GM19025 (cell line): ENCODE results near the gene DCAF5.

Experiments used
- ATAC-seq: cut with Tn5 transposase; IDR thresholded peaks from one replicate; pipeline ENCODE4 v1.9.1; 2021; ENCODE audit warnings: mild to moderate bottlenecking, low read depth, moderate library complexity; ENCODE audit not compliant: unreplicated experiment

DCAF5 gene

GRCh38 chr14:69149461-69150244, 3.3 kb downstream of the DCAF5 start:
- ATAC-seq: no peak

- ATAC-seq: no peak
Observed at GRCh38 chr14:69142101-69142500, 10.8 kb downstream of the DCAF5 start.

DNA sequence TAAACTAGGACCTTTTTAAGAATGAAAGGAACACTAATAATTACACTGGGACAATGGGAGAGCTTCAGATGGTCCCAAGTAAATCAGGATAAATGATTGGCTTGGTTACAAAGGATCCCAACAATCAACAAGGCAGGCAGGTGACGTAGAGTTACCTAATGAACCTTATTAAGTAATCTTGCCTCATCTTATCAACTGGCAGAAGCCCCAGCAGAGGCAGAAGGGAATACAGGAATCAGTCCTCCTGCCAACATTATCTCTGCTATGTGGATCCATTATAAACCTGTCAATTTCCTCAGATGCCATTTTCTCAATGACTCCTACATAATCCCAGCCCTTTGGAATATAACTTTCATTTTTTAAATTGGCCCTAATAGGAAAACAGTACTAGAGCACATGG, 11.4 kb downstream of the DCAF5 start:
- no peak for ATAC-seq

GRCh38 chr14:69139743-69140142, 13.2 kb downstream of the DCAF5 start:
- ATAC-seq: no peak

DNA sequence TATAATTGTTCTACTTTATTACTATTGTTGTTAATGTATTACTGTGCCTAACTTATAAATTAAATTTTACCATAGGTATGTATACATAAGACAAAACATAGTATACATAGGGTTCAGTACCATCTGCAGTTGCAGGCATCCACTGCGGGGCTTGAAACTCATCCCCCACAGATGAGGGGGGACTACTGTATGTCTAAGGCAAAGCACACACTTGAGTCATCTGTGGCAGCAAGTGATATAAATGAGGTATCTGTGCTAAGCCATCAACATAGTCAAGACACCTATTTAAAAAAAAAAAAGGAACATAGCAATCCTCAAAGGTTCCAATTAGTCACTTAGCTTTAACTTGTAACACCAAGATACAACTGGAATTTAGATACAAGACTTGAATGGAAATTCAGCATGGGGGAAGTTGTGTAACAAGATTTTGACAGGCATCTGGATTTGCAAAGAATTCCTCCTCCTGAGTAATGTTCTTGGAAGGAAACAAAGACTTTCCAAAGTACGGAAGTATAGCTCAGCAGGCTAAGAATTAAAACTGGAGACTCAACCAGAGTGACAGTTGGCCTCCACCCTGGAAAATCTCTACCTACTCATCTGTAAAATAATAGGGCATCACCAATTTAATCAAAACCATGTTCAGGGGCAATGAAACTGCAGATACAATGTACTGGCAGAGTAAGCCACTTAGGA, 14.9 kb downstream of the DCAF5 start:
- ATAC-seq: no peak

- ATAC-seq: no peak
Observed at GRCh38 chr14:69137416-69137815, 15.5 kb downstream of the DCAF5 start.

GRCh38 chr14:69135133-69135532, 17.8 kb downstream of the DCAF5 start:
- no peak for ATAC-seq

- ATAC-seq: no peak
Observed at GRCh38 chr14:69133206-69134125, 19.5 kb downstream of the DCAF5 start.

GRCh38 chr14:69132513-69133181, 20.3 kb downstream of the DCAF5 start:
- no peak for ATAC-seq

DNA sequence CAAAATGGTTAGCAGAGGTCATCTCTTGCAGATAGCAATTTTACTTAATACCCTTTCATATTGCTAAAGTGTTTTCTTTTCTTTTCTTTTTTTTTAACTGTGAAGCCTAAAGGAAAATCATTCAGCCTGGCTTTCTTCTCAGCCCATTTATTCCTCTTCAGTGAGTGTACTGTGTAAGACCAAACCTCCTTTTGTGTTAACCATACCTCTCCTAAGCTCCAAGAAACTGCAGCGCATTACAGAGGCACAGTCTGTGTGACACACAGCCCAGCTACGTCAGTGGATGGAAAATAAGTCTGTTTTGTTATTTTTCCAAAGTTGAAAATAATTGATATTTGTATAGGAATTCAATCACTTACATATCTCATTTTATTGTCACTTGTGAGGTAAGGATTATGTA, 21.7 kb downstream of the DCAF5 start:
- ATAC-seq: no peak

DNA sequence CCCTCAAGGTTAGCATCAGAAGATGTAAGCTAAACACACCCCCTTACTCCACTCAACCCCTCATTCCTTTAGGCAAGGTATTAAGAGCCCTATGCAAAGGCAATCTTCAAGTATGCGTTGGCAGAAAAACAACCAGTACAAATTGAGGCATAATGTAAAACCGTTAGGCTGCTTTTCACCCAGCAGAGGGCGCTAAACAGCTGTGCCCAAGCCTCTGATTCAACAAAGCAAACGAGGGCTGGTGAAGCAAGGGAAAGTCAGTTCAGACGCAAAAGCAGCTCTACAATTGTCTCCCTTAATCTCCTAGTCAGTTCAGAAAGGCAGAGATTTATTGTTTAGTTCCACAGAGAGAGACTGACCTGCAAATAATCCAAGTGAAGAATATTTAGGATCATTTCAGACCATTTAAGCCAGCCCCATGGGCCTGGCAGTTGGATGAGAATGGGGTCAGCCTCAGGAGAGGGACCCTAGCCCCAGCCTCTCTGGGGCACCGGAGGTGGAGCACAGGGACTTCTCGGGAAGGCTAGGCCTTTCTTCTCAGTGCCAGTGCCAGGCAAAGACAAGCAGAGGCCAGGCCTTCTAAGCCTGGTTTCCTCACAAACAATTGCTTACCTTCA, 23.5 kb downstream of the DCAF5 start:
- ATAC-seq: no peak

DNA sequence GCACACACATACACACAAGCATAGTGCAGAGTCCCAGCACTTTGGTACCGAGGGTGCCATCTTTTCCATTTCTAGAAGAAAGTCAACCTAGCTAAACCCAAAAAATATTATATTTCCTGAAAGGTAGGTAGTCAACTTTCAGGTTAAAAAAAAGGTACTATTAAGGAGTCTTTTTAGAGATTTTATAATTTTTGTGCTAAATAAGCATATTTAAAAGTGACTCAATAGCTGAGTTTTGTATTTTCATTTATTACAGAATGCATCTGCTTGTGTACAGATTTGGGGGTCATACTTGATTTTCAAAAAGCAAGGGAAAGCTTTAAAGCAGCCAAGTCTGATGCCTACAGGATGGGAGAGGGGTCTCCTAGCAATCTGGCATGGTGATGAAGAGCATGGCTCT, 34.6 kb downstream of the DCAF5 start:
- ATAC-seq: no peak

DNA sequence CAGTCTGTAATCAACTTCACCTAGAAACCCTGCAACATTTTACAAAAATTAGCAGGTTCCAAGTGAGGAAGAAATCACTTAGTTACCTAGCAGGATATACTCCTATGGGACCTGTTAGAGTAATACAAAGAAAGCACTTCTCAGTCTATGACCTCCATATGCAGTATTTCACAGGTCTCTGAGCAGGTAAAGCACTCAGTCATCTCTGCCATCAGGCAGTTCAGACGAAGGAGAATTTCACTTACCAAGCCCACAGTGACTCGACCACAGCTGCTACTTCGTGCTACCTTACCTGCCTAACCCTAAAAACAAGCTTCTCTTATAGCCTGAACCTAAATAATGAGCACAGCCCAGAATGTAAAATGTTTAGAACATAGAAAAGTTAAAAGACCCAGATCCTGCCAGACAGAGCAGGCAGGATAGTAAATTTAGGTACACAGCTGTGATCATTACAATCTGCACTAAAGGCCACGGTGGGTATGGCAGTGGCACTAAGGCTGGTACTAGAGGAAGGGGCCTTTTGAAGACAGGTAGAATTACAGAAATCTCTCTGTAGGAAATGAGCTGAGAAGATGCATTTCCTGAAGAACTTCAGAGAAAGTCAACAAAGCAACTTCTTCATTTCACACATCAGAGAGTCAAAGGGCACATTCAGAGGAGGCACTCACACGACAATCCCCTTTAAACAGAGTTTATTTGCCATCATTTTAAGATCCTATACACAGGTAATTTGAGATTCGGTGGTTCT, 35.7 kb downstream of the DCAF5 start:
- no peak for ATAC-seq

- no peak for ATAC-seq
Observed at GRCh38 chr14:69115407-69116185, 37.3 kb downstream of the DCAF5 start.

DNA sequence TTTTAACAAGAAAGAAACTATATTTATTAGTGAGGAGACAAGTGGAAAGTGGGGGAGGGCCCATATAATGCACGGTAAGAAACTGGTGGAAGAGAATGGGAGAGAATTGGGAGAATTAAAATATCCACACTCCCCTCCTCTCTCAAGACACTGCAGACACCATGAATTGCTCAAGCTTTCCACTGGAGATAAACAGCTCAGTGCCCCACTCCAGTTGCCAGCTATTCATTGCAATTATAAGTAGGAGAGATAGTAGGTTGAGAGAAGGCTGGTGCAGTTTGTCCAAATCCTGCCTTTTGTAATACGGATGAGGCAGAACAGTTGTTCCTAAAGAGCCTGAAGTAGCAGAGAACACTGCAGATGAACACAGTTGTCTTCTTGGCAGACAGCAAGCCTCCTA, 38.2 kb downstream of the DCAF5 start:
- ATAC-seq: no peak

DNA sequence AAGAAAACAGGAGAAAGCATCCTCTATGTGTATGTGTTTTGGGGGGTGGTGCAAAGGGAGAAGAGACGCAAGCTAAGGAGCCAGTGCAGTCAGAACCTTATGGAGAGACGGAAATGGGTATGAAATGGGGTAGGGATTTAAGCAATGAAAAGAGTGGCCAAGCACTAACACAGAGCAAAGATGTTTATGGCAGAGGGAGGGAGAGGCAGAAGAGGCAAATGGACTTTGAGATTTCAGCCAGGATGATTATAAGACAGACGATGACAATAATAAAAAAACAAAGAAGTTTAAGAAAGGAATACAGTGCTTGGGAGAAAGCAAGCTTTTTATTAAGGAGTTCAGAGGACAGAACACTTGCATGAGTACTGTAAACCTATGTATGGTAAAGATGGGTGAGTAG, 44.6 kb downstream of the DCAF5 start:
- no peak for ATAC-seq

DNA sequence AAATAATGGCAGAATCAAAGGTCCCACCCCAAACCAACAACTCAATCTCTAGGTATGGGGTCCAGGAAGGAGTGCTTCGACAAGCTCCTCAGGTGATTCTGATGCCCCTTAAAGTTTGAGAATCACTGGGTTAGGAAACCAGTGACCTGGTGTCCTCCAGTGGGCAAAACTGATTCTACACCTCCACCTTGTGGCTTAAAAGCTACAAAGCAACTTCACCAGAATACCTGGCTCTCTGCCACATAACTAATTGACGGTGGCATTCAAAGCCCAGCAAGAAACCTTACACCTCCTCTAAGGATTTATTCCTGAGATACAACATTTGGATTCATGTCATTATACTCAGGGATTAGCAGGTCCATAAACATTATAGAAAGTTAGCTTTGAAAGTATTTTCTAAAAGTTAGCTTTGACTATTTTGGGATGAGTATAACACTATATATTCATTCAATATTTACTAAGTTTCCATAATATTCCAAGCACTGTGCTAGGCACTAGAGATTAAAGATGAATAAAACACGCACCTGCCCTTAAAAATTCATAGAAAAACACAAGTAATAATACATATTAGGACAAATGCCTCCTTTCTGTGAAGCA, 45.4 kb downstream of the DCAF5 start:
- no peak for ATAC-seq

DNA sequence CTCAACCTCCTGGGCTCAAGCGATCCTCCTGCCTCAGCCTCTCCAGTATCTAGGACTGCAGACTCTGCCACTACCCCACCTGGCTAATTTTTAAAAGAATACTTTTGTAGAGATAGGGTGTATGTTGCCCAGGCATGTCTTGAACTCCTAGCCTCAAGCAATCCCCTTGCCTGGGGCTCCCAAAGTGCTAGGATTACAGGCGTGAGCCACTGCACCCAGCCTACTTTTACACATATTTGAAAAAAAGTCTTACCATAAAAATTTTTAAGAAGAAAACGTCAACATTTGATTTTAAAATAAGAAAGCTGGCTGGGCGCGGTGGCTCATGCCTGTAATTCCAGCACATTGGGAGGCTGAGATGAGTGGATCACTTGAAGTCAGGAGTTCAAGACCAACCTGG, 46.5 kb downstream of the DCAF5 start:
- no peak for ATAC-seq
